WTC11 (cell line): ENCODE data around the gene CISH. TPM values are rescaled to one million over a fixed set of nuclear protein-coding genes. Genes with fewer than 3 reads are reported as not detected.

Experiments
- ATAC-seq: fragments of 200-7000 bp; cut with Tn5 transposase; 2 replicates; pipeline ENCODE4 v1.10.0; 2021; ENCODE audit warnings: mild to moderate bottlenecking, moderate library complexity
- CTCF ChIA-PET: fragments of 300-600 bp; sonication (Branson Sonifier 250); formaldehyde crosslinking; loops from one replicate; lab custom pipeline; 2021; ENCODE audit warnings: antibody characterized with exemption; lab: Charles Lee
- POLR2A ChIA-PET: fragments of 350-600 bp; sonication (Branson Sonifier 250); formaldehyde crosslinking; loops from one replicate; lab custom pipeline; 2021; ENCODE audit warnings: antibody characterized with exemption; lab: Charles Lee
- DNase-seq: peaks from one replicate; pipeline ENCODE4 v3.0.0; 2021; ENCODE audit warnings: low spot score
- H3K27ac Mint-ChIP-seq: 2 replicates; pipeline ENCODE4 v1.8.0; 2021; ENCODE audit warnings: mixed read lengths
- H3K27me3 Mint-ChIP-seq: 2 replicates; pipeline ENCODE4 v1.8.0; 2021; ENCODE audit warnings: low read depth, mild to moderate bottlenecking, moderate library complexity, mixed read lengths
- H3K36me3 Mint-ChIP-seq: 2 replicates; pipeline ENCODE4 v1.8.0; 2021; ENCODE audit warnings: mixed read lengths
- H3K4me1 Mint-ChIP-seq: 2 replicates; pipeline ENCODE4 v1.8.0; 2022; ENCODE audit warnings: mixed read lengths
- H3K4me3 Mint-ChIP-seq: 2 replicates; pipeline ENCODE4 v1.8.0; 2021; ENCODE audit warnings: mild to moderate bottlenecking, moderate library complexity, mixed read lengths
- H3K9me3 Mint-ChIP-seq: 2 replicates; pipeline ENCODE4 v1.8.0; 2021; ENCODE audit warnings: mixed read lengths
- CBFB ChIP-seq: sonication (generic); formaldehyde crosslinking; IDR thresholded peaks from 2 replicates; pipeline ENCODE4 v1.8.1; 2022; ENCODE audit warnings: mild to moderate bottlenecking, low read depth, missing genetic modification reagents
- CDX4 ChIP-seq: fragments of 250-450 bp; sonication (Bioruptor Pico); IDR thresholded peaks from 2 replicates; pipeline ENCODE4 v1.9.0; 2021; ENCODE audit warnings: moderate library complexity, mild to moderate bottlenecking, inconsistent platforms, borderline replicate concordance
- CREB1 ChIP-seq: sonication (generic); formaldehyde crosslinking; IDR thresholded peaks from 2 replicates; pipeline ENCODE4 v1.8.0; 2023; ENCODE audit warnings: mild to moderate bottlenecking, missing genetic modification reagents
- CREM ChIP-seq: sonication (generic); formaldehyde crosslinking; IDR thresholded peaks from 2 replicates; pipeline ENCODE4 v1.8.1; 2022; ENCODE audit warnings: mild to moderate bottlenecking, missing genetic modification reagents, moderate library complexity
- E2F4 ChIP-seq: sonication (generic); formaldehyde crosslinking; IDR thresholded peaks from 2 replicates; pipeline ENCODE4 v1.8.1; 2022; ENCODE audit warnings: low read depth, mild to moderate bottlenecking, moderate library complexity, missing genetic modification reagents, borderline replicate concordance
- ELF4 ChIP-seq: sonication (generic); formaldehyde crosslinking; IDR thresholded peaks from 2 replicates; pipeline ENCODE4 v1.8.1; 2022; ENCODE audit warnings: low read depth, mild to moderate bottlenecking, moderate library complexity, missing genetic modification reagents
- ETV6 ChIP-seq: sonication (generic); formaldehyde crosslinking; IDR thresholded peaks from 2 replicates; pipeline ENCODE4 v1.8.1; 2022; ENCODE audit warnings: mild to moderate bottlenecking, missing genetic modification reagents
- GRHL2 ChIP-seq: fragments of 250-450 bp; sonication (Bioruptor Pico); IDR thresholded peaks from 2 replicates; pipeline ENCODE4 v1.8.0; 2022; ENCODE audit warnings: mild to moderate bottlenecking, moderate library complexity; ENCODE audit not compliant: insufficient replicate concordance, severe bottlenecking
- HMGXB4 ChIP-seq: sonication (generic); formaldehyde crosslinking; IDR thresholded peaks from 2 replicates; pipeline ENCODE4 v1.8.1; 2023; ENCODE audit warnings: mild to moderate bottlenecking, moderate library complexity, missing genetic modification reagents
- IRF1 ChIP-seq: sonication (generic); formaldehyde crosslinking; IDR thresholded peaks from 2 replicates; pipeline ENCODE4 v1.8.0; 2023; ENCODE audit warnings: missing genetic modification reagents
- JAZF1 ChIP-seq: fragments of 250-450 bp; sonication (Bioruptor Pico); IDR thresholded peaks from 2 replicates; pipeline ENCODE4 v1.9.0; 2021; ENCODE audit warnings: moderate library complexity, mild to moderate bottlenecking, inconsistent platforms
- MAX ChIP-seq: sonication (generic); formaldehyde crosslinking; IDR thresholded peaks from 2 replicates; pipeline ENCODE4 v1.8.0; 2022; ENCODE audit warnings: mild to moderate bottlenecking, missing genetic modification reagents
- SMAD4 ChIP-seq: sonication (generic); formaldehyde crosslinking; IDR thresholded peaks from 2 replicates; pipeline ENCODE4 v1.8.0; 2022; ENCODE audit warnings: mild to moderate bottlenecking, missing genetic modification reagents
- SOX15 ChIP-seq: fragments of 250-450 bp; sonication (Bioruptor Pico); IDR thresholded peaks from 2 replicates; pipeline ENCODE4 v1.9.0; 2021; ENCODE audit warnings: mild to moderate bottlenecking
- ZNF121 ChIP-seq: sonication (generic); formaldehyde crosslinking; IDR thresholded peaks from 2 replicates; pipeline ENCODE4 v1.8.0; 2023; ENCODE audit warnings: missing genetic modification reagents
- ZNF281 ChIP-seq: sonication (generic); formaldehyde crosslinking; IDR thresholded peaks from 2 replicates; pipeline ENCODE4 v1.8.0; 2023; ENCODE audit warnings: mild to moderate bottlenecking, missing genetic modification reagents
- ZNF671 ChIP-seq: fragments of 250-450 bp; sonication (Bioruptor Pico); IDR thresholded peaks from 2 replicates; pipeline ENCODE4 v1.8.0; 2021; ENCODE audit warnings: mild to moderate bottlenecking
- ZSCAN18 ChIP-seq: fragments of 250-450 bp; sonication (Bioruptor Pico); IDR thresholded peaks from 2 replicates; pipeline ENCODE4 v2.1.2; 2022; ENCODE audit warnings: mild to moderate bottlenecking, moderate library complexity
- total RNA-seq: library from RNA; stranded (reverse); gene quantifications from 3 replicates; pipeline ENCODE4 v1.2.3, GENCODE V29; 2021

Gene CISH
- total RNA-seq, 1 experiment from 2014 or later, result 2.4 TPM

GRCh38 chr3:50630394-50630793 is 18.8 kb upstream of the CISH start:
- Mint-ChIP-seq H3K27me3 (no peaks in the 10 kb centered on the region), H3K36me3 (no peaks in the 10 kb centered on the region), H3K4me3 (no peak overlapping the region), H3K4me1 (peaks cover 20% of the 10 kb centered on the region)
- ATAC-seq (no peak), DNase-seq (no peak)
- no peak for TF ChIP-seq ELF4
- no peak for TF ChIP-seq ZNF281 (CRISPR knock-in tag)
- TF ChIP-seq CREB1 (CRISPR knock-in tag), result no peak
- TF ChIP-seq HMGXB4 (CRISPR knock-in tag), result no peak
- no peak for TF ChIP-seq ZNF671 (CRISPR knock-in tag)
- TF ChIP-seq CBFB (CRISPR knock-in tag), result no peak
- no peak for TF ChIP-seq ETV6 (CRISPR knock-in tag)
- no peak for TF ChIP-seq E2F4 (CRISPR knock-in tag)
- no peak for TF ChIP-seq SMAD4 (CRISPR knock-in tag)
- TF ChIP-seq CDX4 (CRISPR knock-in tag), result no peak
- no peak for TF ChIP-seq ZSCAN18 (CRISPR knock-in tag)
- no peak for TF ChIP-seq JAZF1 (CRISPR knock-in tag)
- TF ChIP-seq, all 79 proteins: peak for 0
- CTCF ChIA-PET, result interaction anchor here (0.6 to 8.6 kb wide), 4 partner anchors 14 to 283 kb away, joined by 3 to 110 read pairs (median 6); partner anchors contain the start of genes CISH and MAPKAPK3
- H3K27ac Mint-ChIP-seq, result no peak overlapping the region
- POLR2A ChIA-PET, result interaction anchor here (1.2 kb wide), 1 partner anchor 23 kb away, joined by 3 read pairs; no protein-coding TSS in a partner anchor
- no peaks in the 10 kb centered on the region for H3K9me3 Mint-ChIP-seq

GRCh38 chr3:50628601-50629000 is 17.0 kb upstream of the CISH start:
- ChIA-PET CTCF (interaction anchor here (0.6 to 8.6 kb wide), 10 partner anchors 8 to 1062 kb away, joined by 3 to 110 read pairs (median 4); partner anchors contain the start of genes CISH and MAPKAPK3), POLR2A (interaction anchor here (1.0 to 1.6 kb wide), 3 partner anchors 8 to 26 kb away, joined by 3 to 4 read pairs (median 3); no protein-coding TSS in a partner anchor)
- TF ChIP-seq CBFB (CRISPR knock-in tag) (no peak), GRHL2 (CRISPR knock-in tag) (no peak), IRF1 (CRISPR knock-in tag) (no peak), ZNF121 (CRISPR knock-in tag) (no peak), SOX15 (CRISPR knock-in tag) (no peak), MAX (CRISPR knock-in tag) (no peak), CREM (CRISPR knock-in tag) (no peak)
- Mint-ChIP-seq H3K27ac (no peak overlapping the region), H3K4me1 (peaks cover 33% of the 10 kb centered on the region), H3K36me3 (peaks cover 3% of the 10 kb centered on the region; the same call in 1 of the 2 replicates), H3K4me3 (no peak overlapping the region), H3K27me3 (no peaks in the 10 kb centered on the region), H3K9me3 (no peaks in the 10 kb centered on the region)
- DNase-seq (no peak), ATAC-seq (no peak)
